ENCODE data around the gene TSC2.
"Not testable (repeated sequence)": the region's sequence is repeated elsewhere in the genome, so short reads cannot be mapped to it uniquely, and the experiment has no call there.

TSC2 gene

GRCh38 chr16:2031081-2031577 is 16.7 kb upstream of the TSC2 start:
- no peak for DNase-seq (ENCODE audit: low spot score)

- DNase-seq (ENCODE audit: low spot score), result no peak
These were observed 15.3 kb upstream of the TSC2 start for GRCh38 chr16:2032285-2033056.

GRCh38 chr16:2033057-2033908 is 14.5 kb upstream of the TSC2 start:
- DNase-seq (ENCODE audit: low spot score), result no peak

GRCh38 chr16:2033909-2034695 is 13.7 kb upstream of the TSC2 start:
- DNase-seq (ENCODE audit: low spot score), result not testable (repeated sequence)

- DNase-seq (ENCODE audit: low spot score), result no peak
These were observed 12.9 kb upstream of the TSC2 start for GRCh38 chr16:2034696-2035430.

GRCh38 chr16:2035431-2036199 is 12.2 kb upstream of the TSC2 start:
- peak; percentile 75 for DNase-seq (ENCODE audit: low spot score)

GRCh38 chr16:2036200-2036966 is 11.4 kb upstream of the TSC2 start:
- no peak for DNase-seq (ENCODE audit: low spot score)

- DNase-seq (ENCODE audit: low spot score), result no peak
These were observed 10.7 kb upstream of the TSC2 start for GRCh38 chr16:2037115-2037514.

GRCh38 chr16:2037647-2038381 is 10.0 kb upstream of the TSC2 start:
- DNase-seq (ENCODE audit: low spot score), result no peak

GRCh38 chr16:2038382-2039231 is 9.2 kb upstream of the TSC2 start:
- DNase-seq (ENCODE audit: low spot score), result no peak

- peak; percentile 85 for DNase-seq (ENCODE audit: low spot score)
These were observed 8.3 kb upstream of the TSC2 start for GRCh38 chr16:2039274-2040031.

- DNase-seq (ENCODE audit: low spot score), result no peak
These were observed 7.6 kb upstream of the TSC2 start for GRCh38 chr16:2040041-2040786.

GRCh38 chr16:2040787-2041522 is 6.8 kb upstream of the TSC2 start:
- no peak for DNase-seq (ENCODE audit: low spot score)

GRCh38 chr16:2042171-2042985 is 5.4 kb upstream of the TSC2 start:
- DNase-seq (ENCODE audit: low spot score), result no peak

- DNase-seq (ENCODE audit: low spot score), result no peak
These were observed 4.7 kb upstream of the TSC2 start for GRCh38 chr16:2042986-2043666.
